ENCODE measurements around the gene SAMD11. TPM values are rescaled to one million over a fixed set of nuclear protein-coding genes. Genes with fewer than 3 reads are reported as not detected.

Gene SAMD11
- total RNA-seq, 1 donor from 2014 or later = 15.0 TPM

DNA sequence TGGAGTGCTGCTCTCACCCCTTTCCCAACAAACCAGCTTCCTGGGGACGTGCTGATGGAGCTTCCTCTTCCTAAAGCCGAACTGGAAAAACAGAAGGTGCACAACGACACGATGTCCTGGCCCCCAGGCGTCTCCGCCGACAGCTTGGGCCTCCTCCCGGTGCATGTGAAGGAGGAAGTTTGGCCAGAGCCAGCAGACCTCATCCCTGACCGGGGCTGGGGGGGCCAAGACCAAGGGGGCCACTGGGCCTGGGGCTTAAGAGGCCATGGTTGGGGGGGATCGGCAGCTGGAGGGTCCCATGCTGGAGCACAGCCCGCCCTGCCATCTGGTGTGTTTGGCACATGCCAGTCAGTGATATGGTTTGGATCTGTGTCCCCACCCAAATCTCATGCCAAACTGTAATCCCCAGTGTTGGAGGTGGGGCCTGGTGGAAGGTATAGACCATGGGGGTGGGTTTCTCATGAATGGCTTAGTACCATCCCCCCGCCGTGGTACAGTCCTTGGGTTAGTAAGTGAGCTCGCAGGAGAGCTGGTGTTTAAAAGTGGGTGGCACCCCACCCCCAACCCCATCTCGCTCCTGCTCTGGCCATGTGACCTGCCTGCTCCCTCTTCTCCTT, 69.8 kb downstream of the SAMD11 start:
- no peak for DNase-seq (ENCODE audit: low spot score)

Other genes with a start within 250 kb of the SAMD11 start
- not detected for gene OR4F16, start 237.3 kb upstream of the SAMD11 start, total RNA-seq
- 54.1 TPM for gene NOC2L, start 35.3 kb downstream of the SAMD11 start, total RNA-seq
- gene KLHL17, start 36.7 kb downstream of the SAMD11 start, total RNA-seq = 22.5 TPM
- 1.8 TPM for gene PLEKHN1, start 42.6 kb downstream of the SAMD11 start, total RNA-seq
- gene PERM1, start 58.2 kb downstream of the SAMD11 start, total RNA-seq = 0.35 TPM
- gene HES4, start 76.2 kb downstream of the SAMD11 start, total RNA-seq = 25.6 TPM
- 41.5 TPM for gene ISG15, start 89.6 kb downstream of the SAMD11 start, total RNA-seq
- gene AGRN, start 96.2 kb downstream of the SAMD11 start, total RNA-seq = 311 TPM
- gene RNF223, start 150.4 kb downstream of the SAMD11 start, total RNA-seq = 1.0 TPM
- gene C1orf159, start 192.2 kb downstream of the SAMD11 start, total RNA-seq = 18.6 TPM
- 0.78 TPM for gene TTLL10, start 250.0 kb downstream of the SAMD11 start, total RNA-seq

Measured in mucosa of gallbladder (tissue), 1 donor.